OCI-LY3 (cell line): ENCODE data around the gene BCAR3.

Experiments used
- EZH2phosphoT487 ChIP-seq: fragments of 200-600 bp; shearing (Covaris generic); IDR thresholded peaks from 2 replicates; pipeline ENCODE4 v1.6.1; 2018; ENCODE audit warnings: antibody characterized with exemption, mixed run types, low read depth
- TF ChIP-seq, protein P1 (sequence below): fragments of 200-600, 300-600 bp; sonication (generic); IDR thresholded peaks from 2 replicates; pipeline ENCODE4 v1.5.1; 2014; ENCODE audit warnings: antibody characterized with exemption, low read length, low read depth

DNA sequence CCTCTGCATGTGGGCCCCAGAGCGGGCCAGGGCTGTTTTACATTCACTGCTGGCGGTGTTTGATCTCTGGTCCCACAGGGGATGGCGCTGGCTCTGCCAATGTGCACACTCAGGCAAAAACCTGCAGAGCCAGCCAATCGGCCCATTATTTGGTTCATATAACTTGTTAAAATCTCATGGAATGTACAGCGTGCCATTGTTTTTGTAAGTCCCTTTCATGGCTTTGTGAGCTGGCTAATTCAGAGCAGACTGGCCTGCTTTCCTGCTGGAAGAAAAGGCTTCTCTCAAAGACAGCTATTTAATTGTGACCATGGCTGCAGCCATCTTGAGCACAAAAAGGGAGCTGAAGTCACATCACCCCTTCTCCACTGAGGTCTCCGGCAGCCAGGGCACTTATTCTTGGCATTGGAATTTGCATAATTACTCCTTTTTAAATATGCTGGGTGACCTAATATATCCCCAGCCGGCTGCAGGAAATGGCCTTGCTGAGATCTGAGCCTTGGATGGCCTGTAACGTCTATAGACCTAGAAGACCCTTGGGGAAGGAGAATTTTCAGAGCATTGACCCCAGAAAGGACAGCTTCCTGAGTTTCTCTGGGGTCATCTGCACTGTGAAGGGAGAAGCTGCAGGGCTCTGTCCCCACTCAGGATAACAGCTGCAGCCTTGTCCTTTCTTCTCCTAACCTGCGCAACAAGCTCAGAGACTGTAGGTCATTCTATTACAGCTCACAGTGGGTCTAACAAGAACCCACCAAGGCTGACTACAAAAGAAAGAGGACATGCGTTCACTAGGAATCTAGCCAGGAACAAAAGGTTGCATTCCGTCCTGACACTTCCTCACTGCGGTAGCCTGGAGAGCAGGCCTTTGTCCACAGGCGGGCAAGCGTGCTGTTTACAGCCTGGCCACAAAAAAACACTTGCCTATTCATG lies 45.8 kb downstream of the BCAR3 start:
- TF ChIP-seq, protein P1, sequence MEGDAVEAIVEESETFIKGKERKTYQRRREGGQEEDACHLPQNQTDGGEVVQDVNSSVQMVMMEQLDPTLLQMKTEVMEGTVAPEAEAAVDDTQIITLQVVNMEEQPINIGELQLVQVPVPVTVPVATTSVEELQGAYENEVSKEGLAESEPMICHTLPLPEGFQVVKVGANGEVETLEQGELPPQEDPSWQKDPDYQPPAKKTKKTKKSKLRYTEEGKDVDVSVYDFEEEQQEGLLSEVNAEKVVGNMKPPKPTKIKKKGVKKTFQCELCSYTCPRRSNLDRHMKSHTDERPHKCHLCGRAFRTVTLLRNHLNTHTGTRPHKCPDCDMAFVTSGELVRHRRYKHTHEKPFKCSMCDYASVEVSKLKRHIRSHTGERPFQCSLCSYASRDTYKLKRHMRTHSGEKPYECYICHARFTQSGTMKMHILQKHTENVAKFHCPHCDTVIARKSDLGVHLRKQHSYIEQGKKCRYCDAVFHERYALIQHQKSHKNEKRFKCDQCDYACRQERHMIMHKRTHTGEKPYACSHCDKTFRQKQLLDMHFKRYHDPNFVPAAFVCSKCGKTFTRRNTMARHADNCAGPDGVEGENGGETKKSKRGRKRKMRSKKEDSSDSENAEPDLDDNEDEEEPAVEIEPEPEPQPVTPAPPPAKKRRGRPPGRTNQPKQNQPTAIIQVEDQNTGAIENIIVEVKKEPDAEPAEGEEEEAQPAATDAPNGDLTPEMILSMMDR: no peak
- TF ChIP-seq EZH2phosphoT487: no peak
